ENCODE measurements around the gene CDK14. TPM values are rescaled to one million over a fixed set of nuclear protein-coding genes. Genes with fewer than 3 reads are reported as not detected.

Gene CDK14
- total RNA-seq, 1 experiment from 2014 or later, result 39.1 TPM

GRCh38 chr7:91230100-91230499, 634.0 kb downstream of the CDK14 start:
- H4K20me1 ChIP-seq (ENCODE audit: insufficient read depth), result no peaks in the 10 kb centered on the region
- DNase-seq, result no peak
- no peak overlapping the region for H3K27ac ChIP-seq
- H3K4me1 ChIP-seq (replicated peaks; ENCODE audit: insufficient read depth), result no peaks in the 10 kb centered on the region
- H3K9me2 ChIP-seq (ENCODE audit: insufficient read depth), result no peaks in the 10 kb centered on the region
- ChIA-PET POLR2A (ENCODE audit: unreplicated experiment) (no interaction called here), CTCF (no interaction called here)
- H3K9me3 ChIP-seq (ENCODE audit: insufficient read depth, low read depth), result no peaks in the 10 kb centered on the region
- intact Hi-C loops (cut with micrococcal nuclease; ENCODE audit: unreplicated experiment), result no loop called here
- H3K4me2 ChIP-seq, result no peak overlapping the region
- no peaks in the 10 kb centered on the region for H3K79me2 ChIP-seq (ENCODE audit: low read depth)
- no TSS peak for BruUV-seq (replicated peaks)
- no peak overlapping the region for H2AFZ ChIP-seq
- TF ChIP-seq EZH2 (IDR thresholded peaks at IDR 0.05; ENCODE audit: low read depth) (no peak), CTCF (conservative IDR thresholded peaks at IDR 0.05) (no peak)
- H3K36me3 ChIP-seq (ENCODE audit: low read depth), result no peaks in the 10 kb centered on the region
- no peaks in the 10 kb centered on the region for H3F3A ChIP-seq (ENCODE audit: insufficient read depth, low read depth)
- H3K27me3 ChIP-seq (ENCODE audit: insufficient read depth, low read depth), result no peaks in the 10 kb centered on the region
- no peak overlapping the region for H3K4me3 ChIP-seq

- DNase-seq, result no peak
- Histone ChIP-seq H3K27me3 (ENCODE audit: insufficient read depth, low read depth) (no peaks in the 10 kb centered on the region), H3K4me3 (no peak overlapping the region), H3F3A (ENCODE audit: insufficient read depth, low read depth) (no peaks in the 10 kb centered on the region), H3K4me1 (replicated peaks; ENCODE audit: insufficient read depth) (no peaks in the 10 kb centered on the region), H3K9me3 (ENCODE audit: insufficient read depth, low read depth) (no peaks in the 10 kb centered on the region), H3K36me3 (ENCODE audit: low read depth) (no peaks in the 10 kb centered on the region), H3K27ac (no peak overlapping the region), H2AFZ (no peak overlapping the region), H3K79me2 (ENCODE audit: low read depth) (no peaks in the 10 kb centered on the region), H4K20me1 (ENCODE audit: insufficient read depth) (no peaks in the 10 kb centered on the region), H3K4me2 (no peak overlapping the region), H3K9me2 (ENCODE audit: insufficient read depth) (no peaks in the 10 kb centered on the region)
- POLR2A ChIA-PET (ENCODE audit: unreplicated experiment), result no interaction called here
- BruUV-seq (replicated peaks), result no TSS peak
- no peak for TF ChIP-seq EZH2 (IDR thresholded peaks at IDR 0.05; ENCODE audit: low read depth)
- TF ChIP-seq CTCF (conservative IDR thresholded peaks at IDR 0.05), result no peak
- CTCF ChIA-PET, result no interaction called here
- intact Hi-C loops (cut with micrococcal nuclease; ENCODE audit: unreplicated experiment), result no loop called here
Observed at GRCh38 chr7:91230503-91230902, 634.4 kb downstream of the CDK14 start.

- Histone ChIP-seq H3K9me3 (ENCODE audit: insufficient read depth, low read depth) (no peaks in the 10 kb centered on the region), H3K9me2 (ENCODE audit: insufficient read depth) (no peaks in the 10 kb centered on the region), H3K4me2 (no peak overlapping the region), H3K27ac (no peak overlapping the region), H3K79me2 (ENCODE audit: low read depth) (no peaks in the 10 kb centered on the region), H4K20me1 (ENCODE audit: insufficient read depth) (no peaks in the 10 kb centered on the region), H3K4me3 (no peak overlapping the region), H3K4me1 (replicated peaks; ENCODE audit: insufficient read depth) (no peaks in the 10 kb centered on the region), H3F3A (ENCODE audit: insufficient read depth, low read depth) (no peaks in the 10 kb centered on the region), H3K27me3 (ENCODE audit: insufficient read depth, low read depth) (no peaks in the 10 kb centered on the region), H2AFZ (no peak overlapping the region), H3K36me3 (ENCODE audit: low read depth) (no peaks in the 10 kb centered on the region)
- BruUV-seq (replicated peaks), result no TSS peak
- intact Hi-C loops (cut with micrococcal nuclease; ENCODE audit: unreplicated experiment), result no loop called here
- TF ChIP-seq CTCF (conservative IDR thresholded peaks at IDR 0.05) (no peak), EZH2 (IDR thresholded peaks at IDR 0.05; ENCODE audit: low read depth) (no peak)
- DNase-seq, result no peak
- ChIA-PET CTCF (no interaction called here), POLR2A (ENCODE audit: unreplicated experiment) (no interaction called here)
Observed at GRCh38 chr7:91233212-91233611, 637.1 kb downstream of the CDK14 start.
